Measurements from ENCODE around the gene MRPL2. TPM values are rescaled to one million over a fixed set of nuclear protein-coding genes. Genes with fewer than 3 reads are reported as not detected.

The MRPL2 gene
- total RNA-seq, 1 experiment from 2014 or later: 123 TPM

DNA sequence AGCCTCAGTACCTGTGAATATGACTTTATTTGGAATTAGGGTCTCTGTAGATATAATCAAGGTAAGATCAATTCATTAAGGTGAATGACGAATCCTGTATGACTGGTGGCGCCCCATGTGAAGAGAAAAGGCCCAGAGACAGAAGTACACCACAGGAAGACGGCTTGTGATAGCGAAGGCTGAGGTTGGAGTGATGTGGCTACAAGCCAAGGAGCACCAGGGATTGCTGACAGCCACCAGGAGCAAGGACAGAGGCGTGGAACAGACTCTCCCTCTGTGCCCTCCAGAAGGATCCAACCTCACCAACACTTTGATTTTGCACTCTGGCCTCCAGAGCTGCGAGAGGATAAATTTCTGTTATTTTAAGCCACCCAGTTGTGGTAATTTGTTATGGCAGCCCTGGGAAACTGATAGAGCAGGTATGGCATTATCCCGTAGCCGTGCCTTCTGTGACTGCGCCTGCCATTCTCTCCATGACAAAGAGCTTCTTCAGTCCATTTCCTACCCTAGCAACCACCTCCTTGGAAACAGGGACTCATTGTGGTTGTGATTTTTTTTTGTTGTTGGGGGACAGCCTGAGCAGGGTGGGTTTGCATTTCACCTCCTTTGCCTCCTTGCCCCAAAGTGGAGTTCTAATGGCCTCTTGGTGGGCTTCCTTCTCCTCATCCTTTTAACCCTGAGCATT, 46.4 kb upstream of the MRPL2 start:
- H3K9me2 ChIP-seq (ENCODE audit: insufficient read depth): no peaks in the 10 kb centered on the region
- DNase-seq (ENCODE audit: low read depth, low spot score) (no peak), ATAC-seq (no peak)
- H3K27ac ChIP-seq (ENCODE audit: low read depth, low read length): no peak overlapping the region
- intact Hi-C loops (cut with micrococcal nuclease): no loop called here
- H3K4me2 ChIP-seq (ENCODE audit: low read length): no peak overlapping the region
- RAD21 ChIA-PET (ENCODE audit: low non-redundant PET in 1 of 2, low total read pairs in 2 of 2, uncharacterized antibody in 2 of 2, unreplicated experiment in 2 of 2): no interaction called here
- H3K36me3 ChIP-seq (ENCODE audit: control insufficient read depth in 1 of 2, insufficient read depth in 2 of 2, low read length in 2 of 2): no peaks in the 10 kb centered on the region
- peaks cover 8 to 13% of the 10 kb centered on the region in 2 experiments; a peak in 2 of 4 replicates for H3K4me1 ChIP-seq (ENCODE audit: control insufficient read depth in 1 of 2, insufficient read depth in 2 of 2, low read length in 2 of 2)
- no peak overlapping the region for H2AFZ ChIP-seq (ENCODE audit: low read depth, low read length, poor library complexity, severe bottlenecking)
- 0 out of 2 replicates have a peak, but pooled peaks cover 8% of the 10 kb centered on the region for H4K20me1 ChIP-seq (ENCODE audit: insufficient read depth)
- no peaks in the 10 kb centered on the region for H3K27me3 ChIP-seq (ENCODE audit: insufficient read depth, low read length)
- POLR2A ChIA-PET: interaction anchor here (0.6 kb wide), 1 partner anchor 16 kb away, joined by 4 read pairs; no protein-coding TSS in a partner anchor
- H3K79me2 ChIP-seq (ENCODE audit: insufficient read depth, low read length): peaks cover 42% of the 10 kb centered on the region
- H3K9me3 ChIP-seq (ENCODE audit: control insufficient read depth in 1 of 2, insufficient read depth in 1 of 2, low read depth in 1 of 2, low read length in 2 of 2): no peaks in the 10 kb centered on the region
- no peak for TF ChIP-seq REST (IDR thresholded peaks at IDR 0.05; ENCODE audit: low read depth)
- no peak for TF ChIP-seq EGR1 (IDR thresholded peaks at IDR 0.05; ENCODE audit: low read depth)
- TF ChIP-seq ZFX (IDR thresholded peaks at IDR 0.05): no peak
- TF ChIP-seq MAX (IDR thresholded peaks at IDR 0.05): no peak
- TF ChIP-seq ZNF274 (IDR thresholded peaks at IDR 0.05; ENCODE audit: low read depth, low read length): no peak
- TF ChIP-seq YY1 (IDR thresholded peaks at IDR 0.05; ENCODE audit: extremely low read depth, insufficient replicate concordance, low read depth, low read length): no peak
- no peak overlapping the region for H3K9ac ChIP-seq (ENCODE audit: low read length)
- CTCF ChIA-PET: no interaction called here
- no TSS peak for BruUV-seq (replicated peaks)
- H3K4me3 ChIP-seq (replicated peaks in 1 of 2; ENCODE audit: low read depth in 1 of 2, low read length in 2 of 2): no peak overlapping the region

Measured in HCT116 (cell line).